IMR-90 (cell line): ENCODE measurements around the gene SPON1. TPM values are rescaled to one million over a fixed set of nuclear protein-coding genes. Genes with fewer than 3 reads are reported as not detected.

ENCODE experiments used
- ATAC-seq: fragments of 200-7000 bp; cut with Tn5 transposase; 2 replicates; pipeline ENCODE4 v1.9.1; 2020; ENCODE audit warnings: low read depth, mild to moderate bottlenecking, moderate library complexity
- BruUV-seq: library from RNA; stranded (reverse); fragments of 400-500 nt; replicated peaks from 2 replicates; lab custom pipeline; 2021; lab: Mats Ljungman, UMichigan
- CTCF ChIA-PET: fragments of 300-600 bp; formaldehyde crosslinking; extraction: SDS; loops from one replicate; lab custom pipeline; 2021; ENCODE audit warnings: antibody characterized with exemption; lab: Yijun Ruan, JAX
- POLR2A ChIA-PET: fragments of 300-600 bp; sonication (Branson Sonifier 250); formaldehyde crosslinking; loops from one replicate; lab custom pipeline; 2022; ENCODE audit warnings: antibody characterized with exemption; ENCODE audit not compliant: unreplicated experiment; lab: Charles Lee
- DNase-seq: peaks from one replicate; pipeline ENCODE4 v3.0.0; 2013
- H2AFZ ChIP-seq: replicated peaks from 2 replicates; pipeline ENCODE3; 2013; ENCODE audit warnings: low read length, mild to moderate bottlenecking; ENCODE audit not compliant: poor library complexity
- H2AK5ac ChIP-seq: 2 replicates; pipeline ENCODE4 v1.6.1; 2013; ENCODE audit warnings: low read depth, low read length, inconsistent platforms
- H2AK9ac ChIP-seq: replicated peaks from 2 replicates; pipeline ENCODE3; 2013; ENCODE audit warnings: mild to moderate bottlenecking, low read depth, low read length, moderate library complexity; ENCODE audit not compliant: poor library complexity
- H2BK120ac ChIP-seq: 2 replicates; pipeline ENCODE4 v1.6.1; 2013; ENCODE audit warnings: low read depth, low read length, inconsistent platforms
- H2BK15ac ChIP-seq: 3 replicates; pipeline ENCODE4 v1.6.1; 2013; ENCODE audit warnings: low read depth, low read length, inconsistent platforms
- H2BK20ac ChIP-seq: 2 replicates; pipeline ENCODE4 v1.6.1; 2013; ENCODE audit warnings: low read depth, mild to moderate bottlenecking, inconsistent platforms, low read length, moderate library complexity
- H2BK5ac ChIP-seq: 2 replicates; pipeline ENCODE4 v1.6.1; 2013; ENCODE audit warnings: mild to moderate bottlenecking, low read depth, low read length, inconsistent platforms; ENCODE audit not compliant: poor library complexity, severe bottlenecking
- H3K14ac ChIP-seq: replicated peaks from 2 replicates; pipeline ENCODE4 v1.6.1; 2013; ENCODE audit warnings: low read depth, low read length, inconsistent platforms
- H3K18ac ChIP-seq: 2 replicates; pipeline ENCODE4 v1.6.1; 2013; ENCODE audit warnings: low read depth, low read length, control low read depth
- H3K23ac ChIP-seq: 2 replicates; pipeline ENCODE4 v1.6.1; 2013; ENCODE audit warnings: low read depth, low read length, inconsistent platforms
- H3K27ac ChIP-seq: 2 replicates; pipeline ENCODE4 v1.5.1; 2013; ENCODE audit warnings: mild to moderate bottlenecking, control low read depth, low read length; ENCODE audit not compliant: insufficient read depth
- H3K27me3 ChIP-seq: 2 replicates; pipeline ENCODE4 v1.6.1; 2013; ENCODE audit warnings: low read length; ENCODE audit not compliant: control insufficient read depth, insufficient read depth
- H3K36me3 ChIP-seq: 2 replicates; pipeline ENCODE4 v1.6.1; 2013; ENCODE audit warnings: low read length, mixed read lengths; ENCODE audit not compliant: control insufficient read depth, insufficient read depth
- H3K4ac ChIP-seq: 2 replicates; pipeline ENCODE4 v1.6.1; 2013; ENCODE audit warnings: low read depth, low read length, inconsistent platforms
- H3K4me1 ChIP-seq: 2 replicates; pipeline ENCODE4 v1.6.1; 2013; ENCODE audit warnings: low read length, mixed read lengths; ENCODE audit not compliant: control insufficient read depth, insufficient read depth
- H3K4me2 ChIP-seq: 2 replicates; pipeline ENCODE4 v1.6.1; 2013; ENCODE audit warnings: low read depth, mild to moderate bottlenecking, control low read depth, low read length, moderate library complexity
- H3K4me3 ChIP-seq: 2 replicates; pipeline ENCODE4 v1.5.1; 2013; ENCODE audit warnings: low read depth, mild to moderate bottlenecking, control low read depth, low read length, moderate library complexity; ENCODE audit not compliant: insufficient read depth
- H3K56ac ChIP-seq: 2 replicates; pipeline ENCODE4 v1.6.1; 2013; ENCODE audit warnings: low read length, inconsistent platforms; ENCODE audit not compliant: insufficient read depth; ENCODE audit errors: extremely low read depth
- H3K79me1 ChIP-seq, 2 experiments: 2 replicates each; pipeline ENCODE4 v1.6.1; 2013; ENCODE audit warnings: low read length in 2 of 2, inconsistent platforms in 1 of 2, low read depth in 1 of 2
- H3K9ac ChIP-seq: 2 replicates; pipeline ENCODE4 v1.6.1; 2013; ENCODE audit warnings: low read depth, low read length, control low read depth
- H3K9me1 ChIP-seq: 2 replicates; pipeline ENCODE4 v1.6.1; 2013; ENCODE audit warnings: low read length, inconsistent platforms; ENCODE audit not compliant: insufficient read depth
- H3K9me3 ChIP-seq: 2 replicates; pipeline ENCODE4 v1.6.1; 2013; ENCODE audit warnings: low read length; ENCODE audit not compliant: control insufficient read depth, insufficient read depth
- H4K20me1 ChIP-seq: 2 replicates; pipeline ENCODE4 v1.6.1; 2013; ENCODE audit warnings: low read length, inconsistent platforms; ENCODE audit not compliant: insufficient read depth
- H4K5ac ChIP-seq: 2 replicates; pipeline ENCODE4 v1.6.1; 2013; ENCODE audit warnings: mild to moderate bottlenecking, low read depth, low read length, control low read depth
- H4K8ac ChIP-seq, 2 experiments: 2 replicates each; pipeline ENCODE4 v1.6.1; 2013; ENCODE audit warnings: low read depth in 2 of 2, low read length in 2 of 2, control low read depth in 1 of 2, inconsistent platforms in 1 of 2
- H4K91ac ChIP-seq: 2 replicates; pipeline ENCODE4 v1.6.1; 2013; ENCODE audit warnings: low read depth, low read length, inconsistent platforms; ENCODE audit not compliant: insufficient read depth
- BHLHE40 ChIP-seq: fragments of 150-350 bp; IDR thresholded peaks from 2 replicates; pipeline ENCODE4 v1.6.1; 2016; ENCODE audit warnings: mild to moderate bottlenecking, low read depth, low read length
- CEBPB ChIP-seq: IDR thresholded peaks from 2 replicates; pipeline ENCODE4 v1.6.1; 2012; ENCODE audit warnings: low read depth, low read length, improper control_type of control experiment
- CHD1 ChIP-seq: IDR thresholded peaks from 2 replicates; pipeline ENCODE4 v1.6.1; 2012; ENCODE audit warnings: low read depth, low read length, improper control_type of control experiment
- ELK1 ChIP-seq: fragments of 150-350 bp; IDR thresholded peaks from 2 replicates; pipeline ENCODE4 v1.6.1; 2016; ENCODE audit warnings: low read depth, mild to moderate bottlenecking, low read length, moderate library complexity, borderline replicate concordance
- FOS ChIP-seq: fragments of 150-350 bp; IDR thresholded peaks from 2 replicates; pipeline ENCODE4 v1.6.1; 2016; ENCODE audit warnings: low read depth, low read length
- MAFK ChIP-seq: IDR thresholded peaks from 2 replicates; pipeline ENCODE4 v1.6.1; 2012; ENCODE audit warnings: low read depth, low read length, improper control_type of control experiment
- MAZ ChIP-seq: IDR thresholded peaks from 2 replicates; pipeline ENCODE4 v1.6.1; 2012; ENCODE audit warnings: low read depth, mild to moderate bottlenecking, low read length, improper control_type of control experiment, moderate library complexity, borderline replicate concordance
- NFE2L2 ChIP-seq: fragments of 150-350 bp; IDR thresholded peaks from 2 replicates; pipeline ENCODE4 v1.6.1; 2016; ENCODE audit warnings: low read depth, mild to moderate bottlenecking, low read length
- POLR2A ChIP-seq: IDR thresholded peaks from 2 replicates; pipeline ENCODE4 v1.6.1; 2012; ENCODE audit warnings: mild to moderate bottlenecking, low read depth, low read length
- RAD21 ChIP-seq: IDR thresholded peaks from 2 replicates; pipeline ENCODE4 v1.6.1; 2012; ENCODE audit warnings: low read length, improper control_type of control experiment
- RCOR1 ChIP-seq: IDR thresholded peaks from 2 replicates; pipeline ENCODE4 v1.6.1; 2012; ENCODE audit warnings: mild to moderate bottlenecking, low read length, improper control_type of control experiment; ENCODE audit not compliant: insufficient replicate concordance
- RFX5 ChIP-seq: IDR thresholded peaks from 2 replicates; pipeline ENCODE4 v1.8.0; 2012; ENCODE audit warnings: low read depth, mild to moderate bottlenecking, low read length, moderate library complexity
- SMC3 ChIP-seq: fragments of 150-350 bp; IDR thresholded peaks from 2 replicates; pipeline ENCODE4 v1.6.1; 2016; ENCODE audit warnings: low read depth, mild to moderate bottlenecking, antibody characterized with exemption, low read length, moderate library complexity
- USF2 ChIP-seq: fragments of 150-350 bp; IDR thresholded peaks from 2 replicates; pipeline ENCODE4 v1.6.1; 2017; ENCODE audit warnings: mild to moderate bottlenecking, antibody characterized with exemption, low read length, low read depth
- WGBS, 2 experiments: methylation state at CpG; one replicate each; pipeline versions ENCODE4 v1.1.5 to v1.1.7; 2013; ENCODE audit warnings: missing lambda C conversion rate in 2 of 2; ENCODE audit not compliant: insufficient read length in 1 of 2; ENCODE audit errors: extremely low coverage in 2 of 2; 5-methylcytosine and 5-hydroxymethylcytosine counted together
- dilution Hi-C: fragments of 300-500 bp; cut with HindIII; formaldehyde crosslinking; loops from one replicate; pipeline ENCODE4 v1.14.3; 2018; ENCODE audit warnings: low sequenced_read_pairs; ENCODE audit not compliant: unreplicated experiment
- in situ Hi-C: fragments of 300-500 bp; cut with MboI; formaldehyde crosslinking; loops from 3 replicates; pipeline ENCODE4 v1.14.3; 2019; ENCODE audit warnings: low sequenced_read_pairs, inconsistent platforms, mixed read lengths
- intact Hi-C: fragments of 100-400 bp; cut with micrococcal nuclease; formaldehyde crosslinking; loops from 2 replicates; pipeline ENCODE4 v1.10.0; 2022
- polyA plus RNA-seq, 3 experiments: library from polyadenylated mRNA; depleted of rRNA; stranded (reverse); fragments of >200 nt; gene quantifications; 2 replicates each; pipeline ENCODE4 v1.2.3, GENCODE V29; 2012; ENCODE audit warnings: low replicate concordance in 1 of 3
- total RNA-seq: library from RNA; depleted of rRNA; stranded (reverse); fragments of >200 nt; gene quantifications from 2 replicates; pipeline ENCODE4 v1.2.3, GENCODE V29; 2012

The SPON1 gene
- total and polyA plus RNA-seq, 2 of the 4 experiments (the other 2 are of a cell fraction): 0.62 to 0.72 TPM

GRCh38 chr11:14193644-14194043 is 231.1 kb downstream of the SPON1 start (continued):
- TF ChIP-seq POLR2A (no peak), CEBPB (no peak), MAZ (no peak)

- Histone ChIP-seq H3K27me3 (peaks cover 2% of the 10 kb centered on the region; the same call in 1 of the 2 replicates), H3K23ac (no peak overlapping the region), H2BK20ac (no peak overlapping the region), H3K9ac (no peak overlapping the region), H2AK5ac (no peak overlapping the region), H3K14ac (no peak overlapping the region), H3K4me1 (no peaks in the 10 kb centered on the region), H2AK9ac (no peak overlapping the region), H2BK15ac (no peak overlapping the region), H3K18ac (no peak overlapping the region), H4K20me1 (no peaks in the 10 kb centered on the region), H3K4me2 (no peak overlapping the region), H3K4ac (no peak overlapping the region), H2BK5ac (no peak overlapping the region), H3K27ac (no peak overlapping the region), H4K91ac (no peak overlapping the region), H4K5ac (no peak overlapping the region), H2BK120ac (no peak overlapping the region), H3K36me3 (no peaks in the 10 kb centered on the region), H3K9me1 (peaks cover 3% of the 10 kb centered on the region; the same call in 1 of the 2 replicates), H3K9me3 (no peaks in the 10 kb centered on the region), H3K4me3 (no peak overlapping the region), H3K56ac (no peak overlapping the region), H3K79me1 (no peaks in the 10 kb centered on the region), H4K8ac (no peak overlapping the region), H2AFZ (peak overlapping the region; percentile 39)
- 33% methylated on average over 3 of the region's 15 CpGs; no CpG with 5 or more reads in 1 of the 2 experiments for WGBS, 2 experiments
- in situ Hi-C loops: no loop called here
- CTCF ChIA-PET: interaction anchor here (0.6 kb wide), 1 partner anchor 196 kb away, joined by 3 read pairs; no protein-coding TSS in a partner anchor
- no TSS peak for BruUV-seq
- POLR2A ChIA-PET: no interaction called here
- ATAC-seq (no peak), DNase-seq (no peak)
- dilution Hi-C loops: no loop called here
- intact Hi-C loops: no loop called here
- TF ChIP-seq MAZ (no peak), USF2 (no peak), BHLHE40 (no peak), RAD21 (no peak), CHD1 (no peak), ELK1 (no peak), RCOR1 (no peak), NFE2L2 (no peak), FOS (no peak), MAFK (no peak), CEBPB (no peak), SMC3 (no peak), RFX5 (no peak)
Measured at GRCh38 chr11:14202251-14203196, 240.0 kb downstream of the SPON1 start.
